PFSK-1 (cell line): Measurements from ENCODE around the gene ZFAND3.

ENCODE experiments used
- FOXP2 ChIP-seq: optimal IDR thresholded peaks from 2 replicates; pipeline ENCODE3; 2011; ENCODE audit warnings: borderline replicate concordance, control low read depth, inconsistent platforms; ENCODE audit not compliant: insufficient read depth; ENCODE audit errors: extremely low read length, extremely low read depth
- POLR2AphosphoS5 ChIP-seq: IDR thresholded peaks from 2 replicates; pipeline ENCODE4 v1.6.1; 2012; ENCODE audit warnings: low read depth, mild to moderate bottlenecking, control low read depth, low read length, moderate library complexity
- REST ChIP-seq, 2 experiments: IDR thresholded peaks; 2 replicates each; pipeline versions ENCODE4 v1.6.1 to v1.8.0; 2011 to 2012; ENCODE audit warnings: low read depth in 2 of 2, low read length in 2 of 2, control low read depth in 1 of 2, inconsistent platforms in 1 of 2, mild to moderate bottlenecking in 1 of 2, moderate library complexity in 1 of 2; ENCODE audit not compliant: insufficient read depth in 1 of 2
- SIN3A ChIP-seq: IDR thresholded peaks from 2 replicates; pipeline ENCODE4 v1.6.1; 2012; ENCODE audit warnings: mild to moderate bottlenecking, low read length, moderate library complexity, borderline replicate concordance; ENCODE audit not compliant: insufficient read depth
- TAF1 ChIP-seq: IDR thresholded peaks from 2 replicates; pipeline ENCODE4 v1.6.1; 2012; ENCODE audit warnings: low read length, control low read depth, borderline replicate concordance; ENCODE audit not compliant: insufficient read depth

The ZFAND3 gene

DNA sequence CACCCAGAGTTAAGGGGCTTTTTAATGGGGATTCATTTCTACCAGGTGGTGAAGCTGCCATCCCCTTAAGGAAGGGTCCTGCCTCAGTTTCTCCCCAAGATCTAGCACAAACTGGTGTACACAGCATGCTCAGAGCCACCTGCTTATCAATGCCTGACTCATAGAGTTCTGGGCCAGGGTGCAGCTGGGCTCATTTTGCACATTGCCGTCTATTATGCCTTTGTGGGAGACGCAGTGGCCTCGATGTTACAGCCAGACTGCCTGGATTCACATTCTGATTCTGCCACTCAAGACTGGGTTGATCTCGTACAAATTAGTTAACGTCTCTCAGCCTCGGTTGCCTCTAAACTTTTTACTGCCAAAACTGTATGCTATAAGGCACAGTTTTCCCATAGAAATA lies 365.7 kb downstream of the ZFAND3 start:
- no peak for TF ChIP-seq REST (IDR thresholded peaks at IDR 0.05; ENCODE audit: insufficient read depth in 1 of 2, low read depth in 2 of 2, low read length in 2 of 2)
- TF ChIP-seq TAF1: no peak
- no peak for TF ChIP-seq SIN3A
- no peak for TF ChIP-seq POLR2AphosphoS5

DNA sequence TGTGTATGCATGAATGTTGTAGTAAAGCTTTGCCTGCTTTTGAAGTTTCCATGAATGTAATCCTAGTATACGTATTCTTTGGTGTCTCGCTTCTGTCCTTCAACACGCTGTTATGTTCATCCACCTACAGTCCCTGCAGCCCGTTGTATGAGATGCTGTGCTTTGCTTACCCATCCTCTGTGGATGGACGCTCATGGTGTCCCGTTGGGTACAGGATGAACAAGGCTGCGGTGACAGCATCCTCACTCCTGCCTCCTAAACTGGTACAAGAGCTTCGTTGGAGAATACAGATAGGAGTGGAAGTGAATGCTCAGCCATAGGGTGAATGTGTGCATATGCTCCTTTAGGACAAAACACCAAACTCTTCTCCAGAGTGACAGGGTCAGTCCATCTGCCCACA lies 366.2 kb downstream of the ZFAND3 start:
- no peak for TF ChIP-seq SIN3A
- TF ChIP-seq FOXP2: no peak

- no peak for TF ChIP-seq FOXP2
- no peak for TF ChIP-seq POLR2AphosphoS5
- TF ChIP-seq SIN3A: no peak
- TF ChIP-seq REST (IDR thresholded peaks at IDR 0.05; ENCODE audit: insufficient read depth in 1 of 2, low read depth in 2 of 2, low read length in 2 of 2): no peak
- no peak for TF ChIP-seq TAF1
Observed at GRCh38 chr6:38187325-38187724, 367.8 kb downstream of the ZFAND3 start.

DNA sequence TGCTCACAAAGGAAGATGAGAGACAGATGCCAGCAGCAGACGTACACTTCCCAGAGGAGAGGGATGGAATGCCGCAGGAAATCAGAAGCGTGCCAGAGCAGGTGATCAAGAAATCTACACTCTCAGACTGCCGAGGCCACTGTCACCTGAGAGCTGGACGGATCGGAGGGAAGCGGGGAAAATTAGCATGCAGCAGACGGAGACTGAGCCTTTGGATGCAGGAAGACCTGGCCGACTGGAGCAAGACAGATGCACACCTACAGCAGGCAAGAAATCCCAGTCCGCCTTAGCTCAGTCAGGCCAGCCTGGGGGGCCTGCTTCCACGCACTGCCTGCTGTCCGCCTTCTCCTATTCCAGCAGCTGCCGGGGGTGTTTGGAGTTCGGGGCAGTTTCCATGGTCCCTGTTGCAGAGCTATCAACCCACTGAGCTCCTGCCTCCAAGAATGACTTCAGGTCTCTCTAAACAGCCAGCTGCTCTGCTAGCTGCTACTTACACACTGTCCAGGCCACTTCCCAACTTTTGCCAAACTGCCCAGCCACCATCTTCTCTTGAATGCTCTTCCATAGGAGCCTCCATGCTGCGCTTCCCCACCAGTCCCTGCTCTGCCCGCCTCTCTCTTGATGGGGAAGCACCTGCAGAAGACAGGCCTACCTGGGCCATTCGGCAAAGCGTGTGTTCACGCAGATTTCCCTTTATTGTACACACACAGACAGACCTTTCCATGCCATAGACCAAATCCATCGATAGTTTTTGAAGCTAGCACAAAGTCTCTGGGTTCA lies 368.5 kb downstream of the ZFAND3 start:
- TF ChIP-seq REST (IDR thresholded peaks at IDR 0.05; ENCODE audit: insufficient read depth in 1 of 2, low read depth in 2 of 2, low read length in 2 of 2) (no peak), POLR2AphosphoS5 (no peak), FOXP2 (no peak), TAF1 (no peak), SIN3A (no peak)

DNA sequence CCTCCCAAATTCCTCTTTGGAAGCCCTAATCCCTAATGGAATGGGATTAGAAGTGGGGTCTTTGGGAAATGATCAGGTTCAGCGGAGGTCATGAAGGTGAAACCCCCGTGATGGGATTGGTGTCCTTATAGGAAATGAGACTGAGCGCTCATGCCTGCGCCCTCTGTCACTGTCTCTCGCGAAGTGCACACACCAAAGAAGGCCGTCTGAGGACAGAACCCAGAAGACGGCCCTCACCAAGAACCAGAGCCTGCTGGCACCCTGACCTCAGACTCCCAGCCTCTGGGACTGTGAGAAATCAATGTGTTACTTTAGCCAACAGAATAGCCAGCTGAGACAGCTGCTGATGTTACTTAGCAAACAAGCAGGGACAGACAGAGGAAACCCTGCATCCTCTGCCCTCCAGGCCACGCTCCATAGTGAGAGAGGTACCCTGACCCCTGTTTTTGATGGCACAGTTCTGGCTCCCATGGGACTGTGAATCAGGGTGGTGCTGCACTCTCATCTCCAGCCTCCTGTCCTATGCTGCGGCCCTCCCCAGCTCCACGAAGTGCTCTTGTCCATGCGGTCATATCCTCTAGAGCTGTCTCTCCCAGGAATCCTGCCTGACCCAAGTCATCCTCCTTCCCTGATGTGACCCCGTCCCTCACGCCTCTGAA lies 369.3 kb downstream of the ZFAND3 start:
- TF ChIP-seq TAF1 (no peak), FOXP2 (no peak), REST (IDR thresholded peaks at IDR 0.05; ENCODE audit: insufficient read depth in 1 of 2, low read depth in 2 of 2, low read length in 2 of 2) (no peak), POLR2AphosphoS5 (no peak), SIN3A (no peak)
